IMR-90 (cell line): ENCODE measurements around the gene GOSR1. TPM values are rescaled to one million over a fixed set of nuclear protein-coding genes. Genes with fewer than 3 reads are reported as not detected.

ENCODE experiments used
- ATAC-seq: fragments of 200-7000 bp; cut with Tn5 transposase; 2 replicates; pipeline ENCODE4 v1.9.1; 2020; ENCODE audit warnings: low read depth, mild to moderate bottlenecking, moderate library complexity
- BruUV-seq: library from RNA; stranded (reverse); fragments of 400-500 nt; replicated peaks from 2 replicates; lab custom pipeline; 2021; lab: Mats Ljungman, UMichigan
- CTCF ChIA-PET: fragments of 300-600 bp; formaldehyde crosslinking; extraction: SDS; loops from one replicate; lab custom pipeline; 2021; ENCODE audit warnings: antibody characterized with exemption; lab: Yijun Ruan, JAX
- POLR2A ChIA-PET: fragments of 300-600 bp; sonication (Branson Sonifier 250); formaldehyde crosslinking; loops from one replicate; lab custom pipeline; 2022; ENCODE audit warnings: antibody characterized with exemption; ENCODE audit not compliant: unreplicated experiment; lab: Charles Lee
- DNase-seq: peaks from one replicate; pipeline ENCODE4 v3.0.0; 2013
- H2AFZ ChIP-seq: replicated peaks from 2 replicates; pipeline ENCODE3; 2013; ENCODE audit warnings: low read length, mild to moderate bottlenecking; ENCODE audit not compliant: poor library complexity
- H2AK5ac ChIP-seq: 2 replicates; pipeline ENCODE4 v1.6.1; 2013; ENCODE audit warnings: low read depth, low read length, inconsistent platforms
- H2AK9ac ChIP-seq: replicated peaks from 2 replicates; pipeline ENCODE3; 2013; ENCODE audit warnings: mild to moderate bottlenecking, low read depth, low read length, moderate library complexity; ENCODE audit not compliant: poor library complexity
- H2BK120ac ChIP-seq: 2 replicates; pipeline ENCODE4 v1.6.1; 2013; ENCODE audit warnings: low read depth, low read length, inconsistent platforms
- H2BK15ac ChIP-seq: 3 replicates; pipeline ENCODE4 v1.6.1; 2013; ENCODE audit warnings: low read depth, low read length, inconsistent platforms
- H2BK20ac ChIP-seq: 2 replicates; pipeline ENCODE4 v1.6.1; 2013; ENCODE audit warnings: low read depth, mild to moderate bottlenecking, inconsistent platforms, low read length, moderate library complexity
- H2BK5ac ChIP-seq: 2 replicates; pipeline ENCODE4 v1.6.1; 2013; ENCODE audit warnings: mild to moderate bottlenecking, low read depth, low read length, inconsistent platforms; ENCODE audit not compliant: poor library complexity, severe bottlenecking
- H3K14ac ChIP-seq: replicated peaks from 2 replicates; pipeline ENCODE4 v1.6.1; 2013; ENCODE audit warnings: low read depth, low read length, inconsistent platforms
- H3K18ac ChIP-seq: 2 replicates; pipeline ENCODE4 v1.6.1; 2013; ENCODE audit warnings: low read depth, low read length, control low read depth
- H3K23ac ChIP-seq: 2 replicates; pipeline ENCODE4 v1.6.1; 2013; ENCODE audit warnings: low read depth, low read length, inconsistent platforms
- H3K27ac ChIP-seq: 2 replicates; pipeline ENCODE4 v1.5.1; 2013; ENCODE audit warnings: mild to moderate bottlenecking, control low read depth, low read length; ENCODE audit not compliant: insufficient read depth
- H3K27me3 ChIP-seq: 2 replicates; pipeline ENCODE4 v1.6.1; 2013; ENCODE audit warnings: low read length; ENCODE audit not compliant: control insufficient read depth, insufficient read depth
- H3K36me3 ChIP-seq: 2 replicates; pipeline ENCODE4 v1.6.1; 2013; ENCODE audit warnings: low read length, mixed read lengths; ENCODE audit not compliant: control insufficient read depth, insufficient read depth
- H3K4ac ChIP-seq: 2 replicates; pipeline ENCODE4 v1.6.1; 2013; ENCODE audit warnings: low read depth, low read length, inconsistent platforms
- H3K4me1 ChIP-seq: 2 replicates; pipeline ENCODE4 v1.6.1; 2013; ENCODE audit warnings: low read length, mixed read lengths; ENCODE audit not compliant: control insufficient read depth, insufficient read depth
- H3K4me2 ChIP-seq: 2 replicates; pipeline ENCODE4 v1.6.1; 2013; ENCODE audit warnings: low read depth, mild to moderate bottlenecking, control low read depth, low read length, moderate library complexity
- H3K4me3 ChIP-seq: 2 replicates; pipeline ENCODE4 v1.5.1; 2013; ENCODE audit warnings: low read depth, mild to moderate bottlenecking, control low read depth, low read length, moderate library complexity; ENCODE audit not compliant: insufficient read depth
- H3K56ac ChIP-seq: 2 replicates; pipeline ENCODE4 v1.6.1; 2013; ENCODE audit warnings: low read length, inconsistent platforms; ENCODE audit not compliant: insufficient read depth; ENCODE audit errors: extremely low read depth
- H3K79me1 ChIP-seq, 2 experiments: 2 replicates each; pipeline ENCODE4 v1.6.1; 2013; ENCODE audit warnings: low read length in 2 of 2, inconsistent platforms in 1 of 2, low read depth in 1 of 2
- H3K9ac ChIP-seq: 2 replicates; pipeline ENCODE4 v1.6.1; 2013; ENCODE audit warnings: low read depth, low read length, control low read depth
- H3K9me1 ChIP-seq: 2 replicates; pipeline ENCODE4 v1.6.1; 2013; ENCODE audit warnings: low read length, inconsistent platforms; ENCODE audit not compliant: insufficient read depth
- H3K9me3 ChIP-seq: 2 replicates; pipeline ENCODE4 v1.6.1; 2013; ENCODE audit warnings: low read length; ENCODE audit not compliant: control insufficient read depth, insufficient read depth
- H4K20me1 ChIP-seq: 2 replicates; pipeline ENCODE4 v1.6.1; 2013; ENCODE audit warnings: low read length, inconsistent platforms; ENCODE audit not compliant: insufficient read depth
- H4K5ac ChIP-seq: 2 replicates; pipeline ENCODE4 v1.6.1; 2013; ENCODE audit warnings: mild to moderate bottlenecking, low read depth, low read length, control low read depth
- H4K8ac ChIP-seq, 2 experiments: 2 replicates each; pipeline ENCODE4 v1.6.1; 2013; ENCODE audit warnings: low read depth in 2 of 2, low read length in 2 of 2, control low read depth in 1 of 2, inconsistent platforms in 1 of 2
- H4K91ac ChIP-seq: 2 replicates; pipeline ENCODE4 v1.6.1; 2013; ENCODE audit warnings: low read depth, low read length, inconsistent platforms; ENCODE audit not compliant: insufficient read depth
- BHLHE40 ChIP-seq: fragments of 150-350 bp; IDR thresholded peaks from 2 replicates; pipeline ENCODE4 v1.6.1; 2016; ENCODE audit warnings: mild to moderate bottlenecking, low read depth, low read length
- CHD1 ChIP-seq: IDR thresholded peaks from 2 replicates; pipeline ENCODE4 v1.6.1; 2012; ENCODE audit warnings: low read depth, low read length, improper control_type of control experiment
- CTCF ChIP-seq: conservative IDR thresholded peaks from 2 replicates; pipeline ENCODE4 v1.5.1; 2012; ENCODE audit warnings: mild to moderate bottlenecking, low read depth, low read length, improper control_type of control experiment
- ELK1 ChIP-seq: fragments of 150-350 bp; IDR thresholded peaks from 2 replicates; pipeline ENCODE4 v1.6.1; 2016; ENCODE audit warnings: low read depth, mild to moderate bottlenecking, low read length, moderate library complexity, borderline replicate concordance
- MAZ ChIP-seq: IDR thresholded peaks from 2 replicates; pipeline ENCODE4 v1.6.1; 2012; ENCODE audit warnings: low read depth, mild to moderate bottlenecking, low read length, improper control_type of control experiment, moderate library complexity, borderline replicate concordance
- NFE2L2 ChIP-seq: fragments of 150-350 bp; IDR thresholded peaks from 2 replicates; pipeline ENCODE4 v1.6.1; 2016; ENCODE audit warnings: low read depth, mild to moderate bottlenecking, low read length
- POLR2A ChIP-seq: IDR thresholded peaks from 2 replicates; pipeline ENCODE4 v1.6.1; 2012; ENCODE audit warnings: mild to moderate bottlenecking, low read depth, low read length
- RAD21 ChIP-seq: IDR thresholded peaks from 2 replicates; pipeline ENCODE4 v1.6.1; 2012; ENCODE audit warnings: low read length, improper control_type of control experiment
- WGBS, 2 experiments: methylation state at CpG; one replicate each; pipeline versions ENCODE4 v1.1.5 to v1.1.7; 2013; ENCODE audit warnings: missing lambda C conversion rate in 2 of 2; ENCODE audit not compliant: insufficient read length in 1 of 2; ENCODE audit errors: extremely low coverage in 2 of 2; 5-methylcytosine and 5-hydroxymethylcytosine counted together
- dilution Hi-C: fragments of 300-500 bp; cut with HindIII; formaldehyde crosslinking; loops from one replicate; pipeline ENCODE4 v1.14.3; 2018; ENCODE audit warnings: low sequenced_read_pairs; ENCODE audit not compliant: unreplicated experiment
- in situ Hi-C: fragments of 300-500 bp; cut with MboI; formaldehyde crosslinking; loops from 3 replicates; pipeline ENCODE4 v1.14.3; 2019; ENCODE audit warnings: low sequenced_read_pairs, inconsistent platforms, mixed read lengths
- intact Hi-C: fragments of 100-400 bp; cut with micrococcal nuclease; formaldehyde crosslinking; loops from 2 replicates; pipeline ENCODE4 v1.10.0; 2022
- polyA plus RNA-seq, 3 experiments: library from polyadenylated mRNA; depleted of rRNA; stranded (reverse); fragments of >200 nt; gene quantifications; 2 replicates each; pipeline ENCODE4 v1.2.3, GENCODE V29; 2012; ENCODE audit warnings: low replicate concordance in 1 of 3
- total RNA-seq: library from RNA; depleted of rRNA; stranded (reverse); fragments of >200 nt; gene quantifications from 2 replicates; pipeline ENCODE4 v1.2.3, GENCODE V29; 2012

Gene GOSR1
- total and polyA plus RNA-seq, 2 of the 4 experiments (the other 2 are of a cell fraction), result 21.2 to 47.5 TPM

GRCh38 chr17:30514895-30515596 is 37.8 kb downstream of the GOSR1 start:
- ATAC-seq (no peak), DNase-seq (no peak)
- H2AK5ac ChIP-seq, result no peak overlapping the region
- no peak overlapping the region for H3K4me3 ChIP-seq
- no peak overlapping the region for H3K9ac ChIP-seq
- H4K5ac ChIP-seq, result no peak overlapping the region
- peaks cover 10% of the 10 kb centered on the region for H4K20me1 ChIP-seq
- no peak overlapping the region for H3K27ac ChIP-seq
- peaks cover 18% of the 10 kb centered on the region for H3K36me3 ChIP-seq
- H2AFZ ChIP-seq, result no peak overlapping the region
- H3K23ac ChIP-seq, result no peak overlapping the region
- no peak overlapping the region for H2BK20ac ChIP-seq
- no peak overlapping the region for H3K4ac ChIP-seq
- H2BK120ac ChIP-seq, result no peak overlapping the region
- no peaks in the 10 kb centered on the region for H3K27me3 ChIP-seq
- TF ChIP-seq POLR2A (no peak), CHD1 (no peak), RAD21 (no peak), BHLHE40 (no peak), MAZ (no peak), CTCF (no peak), ELK1 (no peak), NFE2L2 (no peak)
- no peak overlapping the region for H4K91ac ChIP-seq
- intact Hi-C loops (no loop called here), in situ Hi-C loops (no loop called here), dilution Hi-C loops (no loop called here)
- peaks cover 10% of the 10 kb centered on the region for H3K4me1 ChIP-seq
- no peak overlapping the region for H3K18ac ChIP-seq
- no peak overlapping the region for H2BK5ac ChIP-seq
- H4K8ac ChIP-seq, result no peak overlapping the region
- H3K56ac ChIP-seq, result no peak overlapping the region
- peaks cover 11 to 36% of the 10 kb centered on the region in 2 experiments; a peak in 3 of 4 replicates for H3K79me1 ChIP-seq
- WGBS, 2 experiments, result no CpG with 5 or more reads among the region's 3 CpGs
- H2AK9ac ChIP-seq, result no peak overlapping the region
- no TSS peak for BruUV-seq
- no peak overlapping the region for H2BK15ac ChIP-seq
- no peak overlapping the region for H3K14ac ChIP-seq
- no peaks in the 10 kb centered on the region for H3K9me3 ChIP-seq
- H3K4me2 ChIP-seq, result no peak overlapping the region
- CTCF ChIA-PET, result no interaction called here
- H3K9me1 ChIP-seq, result peaks cover 11% of the 10 kb centered on the region; the same call in 1 of the 2 replicates
- POLR2A ChIA-PET, result no interaction called here
